Esophagus squamous epithelium (tissue), 5 donors: ENCODE measurements around the gene FOXRED2. TPM values are rescaled to one million over a fixed set of nuclear protein-coding genes. Genes with fewer than 3 reads are reported as not detected.
"Not testable (repeated sequence)": the region's sequence is repeated elsewhere in the genome, so short reads cannot be mapped to it uniquely, and the experiment has no call there.

Experiments used
- DNase-seq: peaks from one replicate; lab custom pipeline; 2025; lab: John Stamatoyannopoulos, UW
- H3K27ac ChIP-seq, 4 donors: fragments of 200-600 bp; sonication (generic); one replicate each; pipeline ENCODE4 v1.5.1; 2016 to 2019; ENCODE audit warnings: mild to moderate bottlenecking in 1 of 4
- H3K27me3 ChIP-seq, 4 donors: fragments of 200-600 bp; sonication (generic); 1 replicate in 3 of 4; 2 replicates in 1 of 4; pipeline versions ENCODE4 v1.5.1 to v1.6.0; 2017 to 2021; ENCODE audit warnings: antibody characterized with exemption in 1 of 4
- H3K36me3 ChIP-seq, 3 donors: fragments of 200-600 bp; sonication (generic); one replicate each; pipeline ENCODE4 v1.5.1; 2016 to 2019
- H3K4me1 ChIP-seq, 3 donors: fragments of 200-600 bp; sonication (generic); one replicate each; pipeline ENCODE4 v1.5.1; 2017 to 2019
- H3K4me3 ChIP-seq, 4 donors: fragments of 200-600 bp; sonication (generic); 1 replicate in 3 of 4; 2 replicates in 1 of 4; pipeline ENCODE4 v1.5.1; 2016 to 2019; ENCODE audit warnings: mild to moderate bottlenecking in 2 of 4, moderate library complexity in 1 of 4
- H3K9me3 ChIP-seq, 3 donors: fragments of 200-600 bp; sonication (generic); one replicate each; pipeline ENCODE4 v1.5.1; 2016 to 2019
- POLR2A ChIP-seq, 4 donors: fragments of 450-650 bp; IDR thresholded peaks; one replicate each; pipeline ENCODE4 v1.6.1; 2017; ENCODE audit warnings: antibody characterized with exemption in 4 of 4, mild to moderate bottlenecking in 4 of 4, moderate library complexity in 3 of 4
- WGBS, 2 donors: methylation state at CpG; one replicate each; pipeline ENCODE4 v1.1.5; 2018; 5-methylcytosine and 5-hydroxymethylcytosine counted together
- intact Hi-C: fragments of 100-400 bp; cut with DNase I; formaldehyde crosslinking; loops from one replicate; pipeline ENCODE4 v1.15.0; 2022
- total RNA-seq, 4 donors: library from RNA; depleted of rRNA; stranded (reverse); fragments of >200 nt; gene quantifications; one replicate each; pipeline ENCODE4 v1.1.0, GENCODE V29; 2016
- TF ChIP-seq, protein P1 (sequence below), 6 experiments: fragments of 450-650 bp in 4 of 6; fragments of 200-600 bp in 2 of 6; sonication (generic) in 2 of 6; IDR thresholded peaks; one replicate each; pipeline ENCODE4 v1.5.1; 2016 to 2019; ENCODE audit warnings: antibody characterized with exemption in 6 of 6, mild to moderate bottlenecking in 4 of 6, moderate library complexity in 4 of 6
- donor health status: DM: yes; HTN: yes; CAD: no.

The FOXRED2 gene
- total RNA-seq, 4 donors from 2014 or later, result 3.8 to 21.0 (median 7.6) TPM

- H3K36me3 ChIP-seq, result peaks cover 0 to under 1% (median 0%) of the 10 kb centered on the region in 3 donors
- TF ChIP-seq, protein P1, sequence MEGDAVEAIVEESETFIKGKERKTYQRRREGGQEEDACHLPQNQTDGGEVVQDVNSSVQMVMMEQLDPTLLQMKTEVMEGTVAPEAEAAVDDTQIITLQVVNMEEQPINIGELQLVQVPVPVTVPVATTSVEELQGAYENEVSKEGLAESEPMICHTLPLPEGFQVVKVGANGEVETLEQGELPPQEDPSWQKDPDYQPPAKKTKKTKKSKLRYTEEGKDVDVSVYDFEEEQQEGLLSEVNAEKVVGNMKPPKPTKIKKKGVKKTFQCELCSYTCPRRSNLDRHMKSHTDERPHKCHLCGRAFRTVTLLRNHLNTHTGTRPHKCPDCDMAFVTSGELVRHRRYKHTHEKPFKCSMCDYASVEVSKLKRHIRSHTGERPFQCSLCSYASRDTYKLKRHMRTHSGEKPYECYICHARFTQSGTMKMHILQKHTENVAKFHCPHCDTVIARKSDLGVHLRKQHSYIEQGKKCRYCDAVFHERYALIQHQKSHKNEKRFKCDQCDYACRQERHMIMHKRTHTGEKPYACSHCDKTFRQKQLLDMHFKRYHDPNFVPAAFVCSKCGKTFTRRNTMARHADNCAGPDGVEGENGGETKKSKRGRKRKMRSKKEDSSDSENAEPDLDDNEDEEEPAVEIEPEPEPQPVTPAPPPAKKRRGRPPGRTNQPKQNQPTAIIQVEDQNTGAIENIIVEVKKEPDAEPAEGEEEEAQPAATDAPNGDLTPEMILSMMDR (IDR thresholded peaks at IDR 0.05), result no peak
- no peak for TF ChIP-seq POLR2A (IDR thresholded peaks at IDR 0.05)
- no peaks in the 10 kb centered on the region for H3K27me3 ChIP-seq
- H3K9me3 ChIP-seq, result no peaks in the 10 kb centered on the region
- no peak for DNase-seq
- WGBS, 2 donors, result 67 to 76% methylated on average over 2 of the region's 2 CpGs
- H3K4me3 ChIP-seq, result no peak overlapping the region
- H3K4me1 ChIP-seq, result peaks cover 10 to 17% (median 11%) of the 10 kb centered on the region in 3 donors
- intact Hi-C loops, result no loop called here
- H3K27ac ChIP-seq, result no peak overlapping the region
Observed at GRCh38 chr22:36532466-36532865, 25.6 kb upstream of the FOXRED2 start.

DNA sequence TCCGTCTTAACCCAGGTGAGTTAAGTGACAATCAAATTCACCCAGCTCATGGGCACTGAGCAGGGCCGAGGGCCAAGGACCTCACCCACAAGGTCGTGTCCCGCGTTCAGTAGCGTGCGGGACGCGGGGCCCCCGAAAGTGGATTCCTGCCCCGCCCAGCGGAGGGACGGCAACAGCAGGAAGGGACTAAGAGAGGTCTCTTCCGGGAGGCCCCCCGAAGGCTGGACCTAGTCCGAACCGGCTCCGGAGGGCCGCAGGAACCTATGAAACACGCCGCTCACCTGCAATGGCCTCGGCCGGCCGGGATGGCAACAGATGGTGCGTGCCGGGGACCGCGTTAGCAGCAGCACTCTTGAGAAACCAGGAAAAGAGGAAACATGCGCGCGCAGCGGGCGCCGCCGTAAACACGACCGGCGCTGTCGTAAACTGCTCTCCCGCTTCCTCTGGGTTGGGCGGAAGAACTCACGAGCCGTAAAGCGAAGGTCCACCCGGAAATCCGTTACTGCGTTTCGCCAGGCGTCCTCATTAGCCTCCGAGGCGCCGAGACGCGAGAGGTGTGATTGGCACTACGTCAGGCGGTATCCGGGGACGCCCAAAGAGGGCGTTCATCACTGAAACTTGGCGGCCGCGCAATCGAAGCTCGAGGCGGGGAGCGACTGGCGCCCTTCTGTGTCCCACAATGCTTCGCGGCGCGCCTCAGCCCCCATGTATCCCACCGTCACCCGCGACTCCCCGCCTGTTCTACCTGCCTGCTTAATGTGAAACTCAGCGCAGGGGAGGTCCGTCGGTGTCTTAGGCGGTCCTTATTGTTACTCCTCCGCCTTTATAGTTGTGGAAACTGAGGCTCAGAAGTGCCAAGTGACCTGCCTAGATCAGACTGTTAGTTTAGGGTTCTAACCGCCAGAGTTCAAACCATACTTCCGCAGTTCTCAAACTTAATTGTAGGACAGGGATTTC lies 22.2 kb upstream of the FOXRED2 start, which contains the start of gene EIF3D:
TSS of gene EIF3D (minus strand) at position 372 of the 957 bp plus-strand sequence. CDS start 3,045 bp downstream, outside the sequence.
- intact Hi-C loops, result no loop called here
- TF ChIP-seq, protein P1 (IDR thresholded peaks at IDR 0.05), result peak in 1 of 6 experiments; percentile 11
- peak in 2 of 4 donors; percentile 69 to 86 for TF ChIP-seq POLR2A (IDR thresholded peaks at IDR 0.05)
- H3K27ac ChIP-seq, result peak within 1 kb of the TSS; percentile 95 to 98 (median 96)
- WGBS, 2 donors, result 0 to 1% methylated on average over 16 to 34 of the region's 82 CpGs
- peak within 1 kb of the TSS; percentile 70 to 95 (median 76) for H3K4me3 ChIP-seq
- H3K27me3 ChIP-seq, result no peaks in the 10 kb centered on the region
- DNase-seq, result peak; percentile 95
- H3K36me3 ChIP-seq, result peaks cover 9 to 34% (median 19%) of the 10 kb centered on the region in 3 donors
- H3K9me3 ChIP-seq, result no peaks in the 10 kb centered on the region
- H3K4me1 ChIP-seq, result peaks cover 10 to 33% (median 14%) of the 10 kb centered on the region in 3 donors

GRCh38 chr22:36528341-36528740 lies 21.5 kb upstream of the FOXRED2 start:
- Histone ChIP-seq H3K4me1 (peaks cover 10 to 33% (median 14%) of the 10 kb centered on the region in 3 donors), H3K4me3 (peak overlapping the region; percentile 70 to 95 (median 76)), H3K27ac (peak overlapping the region; percentile 88 to 98 (median 96)), H3K36me3 (peaks cover 15 to 41% (median 26%) of the 10 kb centered on the region in 3 donors), H3K9me3 (no peaks in the 10 kb centered on the region), H3K27me3 (no peaks in the 10 kb centered on the region)
- WGBS, 2 donors, result 0 to 10% methylated on average over 7 of the region's 8 CpGs
- intact Hi-C loops, result no loop called here
- TF ChIP-seq, protein P1 (IDR thresholded peaks at IDR 0.05), result no peak
- no peak for TF ChIP-seq POLR2A (IDR thresholded peaks at IDR 0.05)
- DNase-seq, result no peak

DNA sequence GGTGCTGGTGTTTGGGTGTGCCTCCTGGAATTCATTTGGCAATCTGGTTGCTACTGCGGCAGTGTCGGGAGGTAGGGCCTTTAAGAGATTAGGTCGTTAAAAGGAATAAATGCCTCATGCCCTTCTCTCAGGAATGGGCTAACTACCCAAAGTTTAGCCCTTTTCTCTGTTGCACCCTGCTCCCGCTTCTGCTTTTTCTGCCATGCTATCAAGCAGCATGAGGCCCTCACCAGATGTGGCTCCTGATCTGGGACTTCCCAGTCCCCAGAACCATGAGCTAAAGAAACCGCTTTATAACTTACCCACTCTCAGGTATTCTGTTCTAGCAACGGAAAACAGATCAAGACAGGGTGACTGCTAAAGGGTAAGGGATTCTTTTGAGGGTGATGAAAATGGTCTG lies 15.8 kb upstream of the FOXRED2 start:
- intact Hi-C loops, result no loop called here
- Histone ChIP-seq H3K4me1 (peaks cover under 1 to 29% (median 5%) of the 10 kb centered on the region in 3 donors), H3K4me3 (no peak overlapping the region), H3K36me3 (peaks cover 49 to 98% (median 74%) of the 10 kb centered on the region in 3 donors), H3K9me3 (no peaks in the 10 kb centered on the region), H3K27me3 (no peaks in the 10 kb centered on the region), H3K27ac (no peak overlapping the region)
- no peak for TF ChIP-seq POLR2A (IDR thresholded peaks at IDR 0.05)
- TF ChIP-seq, protein P1 (IDR thresholded peaks at IDR 0.05), result no peak
- 87 to 90% methylated on average over 6 of the region's 6 CpGs for WGBS, 2 donors
- no peak for DNase-seq

DNA sequence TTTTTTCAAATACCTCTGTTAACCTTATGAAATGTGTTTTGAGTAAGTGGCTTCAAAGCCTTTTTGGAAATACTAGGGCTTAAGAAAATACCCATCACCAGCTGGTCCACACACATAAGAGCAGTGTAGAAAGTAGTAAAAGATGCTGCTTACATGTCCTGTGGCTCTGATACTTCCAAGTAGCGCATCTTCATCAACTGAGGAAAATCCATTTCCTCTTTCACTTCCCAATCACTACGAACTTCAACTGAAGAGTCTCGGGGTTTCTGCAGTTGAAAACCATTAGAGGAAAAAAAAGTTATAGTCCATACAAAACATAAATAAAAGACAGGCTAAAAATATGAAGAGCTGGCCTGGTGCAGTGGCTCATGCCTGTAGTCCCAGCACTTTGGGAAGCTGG lies 13.6 kb upstream of the FOXRED2 start:
- peaks cover 71 to 100% (median 88%) of the 10 kb centered on the region in 3 donors for H3K36me3 ChIP-seq
- TF ChIP-seq POLR2A (IDR thresholded peaks at IDR 0.05), result no peak
- TF ChIP-seq, protein P1 (IDR thresholded peaks at IDR 0.05), result no peak
- no peak overlapping the region for H3K27ac ChIP-seq
- 23 to 84% methylated on average over 3 of the region's 3 CpGs for WGBS, 2 donors
- DNase-seq, result no peak
- no peaks in the 10 kb centered on the region for H3K27me3 ChIP-seq
- H3K4me3 ChIP-seq, result no peak overlapping the region
- peaks cover 0 to 11% (median 0%) of the 10 kb centered on the region in 3 donors for H3K4me1 ChIP-seq
- intact Hi-C loops, result no loop called here
- H3K9me3 ChIP-seq, result no peaks in the 10 kb centered on the region

DNA sequence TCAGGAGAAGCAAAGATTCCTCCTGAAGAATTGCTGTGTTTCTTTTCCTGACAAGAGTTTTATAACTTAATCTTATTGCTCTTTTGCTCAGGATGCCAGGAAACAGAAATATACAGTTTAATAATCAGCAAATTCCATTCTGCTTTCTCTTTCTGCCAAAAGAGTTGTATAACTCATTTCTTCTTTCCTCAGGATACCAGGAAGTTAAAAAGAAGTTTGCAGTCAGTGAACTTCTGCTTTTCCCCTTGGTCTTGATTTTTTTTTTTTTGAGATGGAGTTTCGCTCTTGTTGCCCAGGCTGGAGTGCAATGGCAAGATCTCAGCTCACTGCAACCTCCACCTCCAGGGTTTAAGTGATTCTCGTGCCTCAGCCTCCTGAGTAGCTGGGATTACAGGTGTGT lies 13.1 kb upstream of the FOXRED2 start:
- WGBS, 2 donors, result 77 to 97% methylated on average over 2 of the region's 2 CpGs
- H3K9me3 ChIP-seq, H3K27me3 ChIP-seq, DNase-seq, H3K4me3 ChIP-seq, intact Hi-C loops, H3K27ac ChIP-seq: not testable (repeated sequence)
- Histone ChIP-seq H3K4me1 (peaks cover 0 to 11% (median 0%) of the 10 kb centered on the region in 3 donors), H3K36me3 (peaks cover 74 to 100% (median 88%) of the 10 kb centered on the region in 3 donors)
